Measurements from ENCODE around the gene MCC.

Gene MCC

GRCh38 chr5:113221294-113222176 lies 266.7 kb downstream of the MCC start:
- TF ChIP-seq, protein P1, sequence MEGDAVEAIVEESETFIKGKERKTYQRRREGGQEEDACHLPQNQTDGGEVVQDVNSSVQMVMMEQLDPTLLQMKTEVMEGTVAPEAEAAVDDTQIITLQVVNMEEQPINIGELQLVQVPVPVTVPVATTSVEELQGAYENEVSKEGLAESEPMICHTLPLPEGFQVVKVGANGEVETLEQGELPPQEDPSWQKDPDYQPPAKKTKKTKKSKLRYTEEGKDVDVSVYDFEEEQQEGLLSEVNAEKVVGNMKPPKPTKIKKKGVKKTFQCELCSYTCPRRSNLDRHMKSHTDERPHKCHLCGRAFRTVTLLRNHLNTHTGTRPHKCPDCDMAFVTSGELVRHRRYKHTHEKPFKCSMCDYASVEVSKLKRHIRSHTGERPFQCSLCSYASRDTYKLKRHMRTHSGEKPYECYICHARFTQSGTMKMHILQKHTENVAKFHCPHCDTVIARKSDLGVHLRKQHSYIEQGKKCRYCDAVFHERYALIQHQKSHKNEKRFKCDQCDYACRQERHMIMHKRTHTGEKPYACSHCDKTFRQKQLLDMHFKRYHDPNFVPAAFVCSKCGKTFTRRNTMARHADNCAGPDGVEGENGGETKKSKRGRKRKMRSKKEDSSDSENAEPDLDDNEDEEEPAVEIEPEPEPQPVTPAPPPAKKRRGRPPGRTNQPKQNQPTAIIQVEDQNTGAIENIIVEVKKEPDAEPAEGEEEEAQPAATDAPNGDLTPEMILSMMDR (IDR thresholded peaks at IDR 0.05; ENCODE audit: low read length, missing control alignments) = no peak
- H3K4me3 ChIP-seq (replicated peaks; ENCODE audit: low read depth, low read length) = no peak overlapping the region
- peak; percentile 47 for DNase-seq (ENCODE audit: low read depth)

DNA sequence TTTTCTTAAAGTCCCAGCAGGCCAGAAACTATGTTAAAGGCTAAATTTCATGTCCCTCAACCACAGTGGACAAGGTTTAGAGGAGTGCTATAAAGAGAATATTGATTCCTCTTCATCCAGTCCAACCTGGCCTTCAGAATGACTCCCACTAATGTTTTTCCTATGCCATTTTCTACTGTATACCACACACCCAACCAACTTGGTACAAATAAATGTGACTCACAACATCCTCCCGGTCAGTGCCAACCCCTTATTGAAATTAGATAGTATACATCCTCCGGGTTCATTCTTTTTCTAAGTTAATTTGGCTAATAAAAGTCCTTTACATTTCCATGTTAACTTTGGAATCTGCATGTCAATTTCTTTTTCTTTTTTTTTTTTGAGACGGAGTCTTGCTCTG lies 268.6 kb downstream of the MCC start:
- H3K4me3 ChIP-seq (replicated peaks; ENCODE audit: low read depth, low read length) = no peak overlapping the region
- TF ChIP-seq, protein P1 (IDR thresholded peaks at IDR 0.05; ENCODE audit: low read length, missing control alignments) = no peak
- DNase-seq (ENCODE audit: low read depth) = no peak

GRCh38 chr5:113218906-113219517 lies 269.2 kb downstream of the MCC start:
- TF ChIP-seq, protein P1 (IDR thresholded peaks at IDR 0.05; ENCODE audit: low read length, missing control alignments) = no peak
- DNase-seq (ENCODE audit: low read depth) = no peak
- no peak overlapping the region for H3K4me3 ChIP-seq (replicated peaks; ENCODE audit: low read depth, low read length)

DNA sequence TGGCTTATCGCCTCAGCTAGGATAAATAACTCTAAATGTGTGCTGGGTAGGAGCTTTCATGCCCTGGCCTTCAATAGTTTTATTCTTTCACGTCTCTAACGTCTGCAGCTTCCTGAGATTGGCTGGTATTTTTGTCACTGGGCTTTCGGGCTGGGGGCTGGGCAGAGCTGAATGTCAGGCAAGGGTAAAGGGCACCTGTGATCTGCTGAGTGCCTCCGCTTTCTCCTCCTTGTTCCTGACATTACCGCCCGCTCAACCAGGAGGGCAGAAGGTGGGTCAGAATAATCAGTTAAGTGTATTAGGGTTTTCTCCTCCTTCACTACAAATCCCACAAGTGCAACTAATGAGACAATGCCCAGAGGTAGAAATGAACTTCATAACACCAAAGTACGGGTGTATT lies 270.1 kb downstream of the MCC start:
- DNase-seq (ENCODE audit: low read depth) = no peak
- H3K4me3 ChIP-seq (replicated peaks; ENCODE audit: low read depth, low read length) = no peak overlapping the region
- TF ChIP-seq, protein P1 (IDR thresholded peaks at IDR 0.05; ENCODE audit: low read length, missing control alignments) = no peak

- H3K4me3 ChIP-seq (replicated peaks; ENCODE audit: low read depth, low read length) = no peak overlapping the region
- TF ChIP-seq, protein P1 (IDR thresholded peaks at IDR 0.05; ENCODE audit: low read length, missing control alignments) = no peak
- no peak for DNase-seq (ENCODE audit: low read depth)
These were observed 270.6 kb downstream of the MCC start for GRCh38 chr5:113217619-113218184.

GRCh38 chr5:113216545-113216944 lies 271.7 kb downstream of the MCC start:
- TF ChIP-seq, protein P1 (IDR thresholded peaks at IDR 0.05; ENCODE audit: low read length, missing control alignments) = no peak
- H3K4me3 ChIP-seq (replicated peaks; ENCODE audit: low read depth, low read length) = no peak overlapping the region
- no peak for DNase-seq (ENCODE audit: low read depth)
